IPS DF 6.9 (cell line): ENCODE results near the gene GLIPR1L2.
"Not testable (repeated sequence)": the region's sequence is repeated elsewhere in the genome, so short reads cannot be mapped to it uniquely, and the experiment has no call there.

ENCODE experiments used
- DNase-seq: peaks from one replicate; pipeline ENCODE4 v3.0.0-alpha.2; 2013; ENCODE audit warnings: low read depth, low spot score
- H3K27ac ChIP-seq: one replicate; pipeline ENCODE4 v1.5.1; 2013; ENCODE audit warnings: low read length, control low read depth
- H3K27me3 ChIP-seq: 2 replicates; pipeline ENCODE4 v1.6.1; 2013; ENCODE audit warnings: mild to moderate bottlenecking, low read length; ENCODE audit not compliant: control insufficient read depth, insufficient read depth
- H3K36me3 ChIP-seq: 2 replicates; pipeline ENCODE4 v1.6.1; 2013; ENCODE audit warnings: low read length; ENCODE audit not compliant: control insufficient read depth, insufficient read depth
- H3K4me1 ChIP-seq: 2 replicates; pipeline ENCODE4 v1.6.1; 2013; ENCODE audit warnings: low read length; ENCODE audit not compliant: control insufficient read depth, insufficient read depth
- H3K4me3 ChIP-seq: 2 replicates; pipeline ENCODE4 v1.5.1; 2013; ENCODE audit warnings: mild to moderate bottlenecking, low read length
- H3K9me3 ChIP-seq: 2 replicates; pipeline ENCODE4 v1.6.1; 2013; ENCODE audit warnings: low read length, inconsistent platforms; ENCODE audit not compliant: control insufficient read depth, insufficient read depth
- WGBS: extraction: QIAGEN DNeasy Blood & Tissue Kit; methylation state at CpG from one replicate; pipeline ENCODE4 v1.1.7; 2013; ENCODE audit warnings: mixed read lengths, missing lambda C conversion rate; ENCODE audit not compliant: insufficient read length, insufficient coverage; 5-methylcytosine and 5-hydroxymethylcytosine counted together

GLIPR1L2 gene

DNA sequence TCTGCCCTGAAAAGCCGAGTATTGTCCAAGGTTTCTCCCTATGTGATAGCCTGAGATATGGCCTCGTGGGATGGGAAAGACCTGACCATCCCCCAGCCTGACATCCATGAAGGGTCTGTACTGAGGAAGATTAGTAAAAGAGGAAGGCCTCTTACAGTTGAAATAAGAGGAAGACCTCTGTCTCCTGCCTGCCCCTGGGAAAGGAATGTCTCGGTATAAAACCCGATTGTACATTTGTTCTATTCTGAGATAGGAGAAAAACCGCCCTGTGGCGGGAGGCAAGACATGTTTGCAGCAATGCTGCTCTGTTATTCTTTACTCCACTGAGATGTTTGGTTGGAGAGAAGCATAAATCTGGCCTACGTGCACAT, 54.2 kb downstream of the GLIPR1L2 start:
- H3K4me3 ChIP-seq, H3K4me1 ChIP-seq, H3K27ac ChIP-seq, H3K27me3 ChIP-seq, H3K36me3 ChIP-seq, H3K9me3 ChIP-seq, DNase-seq: not testable (repeated sequence)
- no CpG with 5 or more reads among the region's 7 CpGs for WGBS

DNA sequence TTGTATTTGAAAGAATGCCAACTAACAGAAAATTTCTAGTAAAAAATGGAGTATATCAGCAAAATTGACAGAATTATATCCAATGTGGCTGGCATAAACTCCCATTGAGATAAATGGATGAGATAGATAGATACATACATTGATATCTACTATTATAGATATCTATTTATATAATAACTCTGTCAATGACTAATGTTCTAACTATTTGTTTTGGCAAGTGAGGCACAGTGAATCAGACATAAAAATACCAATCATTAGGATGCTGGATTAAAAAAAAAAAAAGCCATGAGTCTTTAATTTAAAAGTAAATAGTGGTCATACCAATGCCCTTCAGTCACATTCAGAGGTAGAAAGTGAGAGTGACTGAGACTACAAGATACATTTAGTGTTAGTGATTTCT, 56.0 kb downstream of the GLIPR1L2 start:
- H3K4me1 ChIP-seq, result no peaks in the 10 kb centered on the region
- no peaks in the 10 kb centered on the region for H3K27me3 ChIP-seq
- no peaks in the 10 kb centered on the region for H3K36me3 ChIP-seq
- H3K27ac ChIP-seq, result no peak overlapping the region
- no peaks in the 10 kb centered on the region; the same call in 1 of the 2 replicates for H3K9me3 ChIP-seq
- no peak overlapping the region for H3K4me3 ChIP-seq
- DNase-seq, result no peak

DNA sequence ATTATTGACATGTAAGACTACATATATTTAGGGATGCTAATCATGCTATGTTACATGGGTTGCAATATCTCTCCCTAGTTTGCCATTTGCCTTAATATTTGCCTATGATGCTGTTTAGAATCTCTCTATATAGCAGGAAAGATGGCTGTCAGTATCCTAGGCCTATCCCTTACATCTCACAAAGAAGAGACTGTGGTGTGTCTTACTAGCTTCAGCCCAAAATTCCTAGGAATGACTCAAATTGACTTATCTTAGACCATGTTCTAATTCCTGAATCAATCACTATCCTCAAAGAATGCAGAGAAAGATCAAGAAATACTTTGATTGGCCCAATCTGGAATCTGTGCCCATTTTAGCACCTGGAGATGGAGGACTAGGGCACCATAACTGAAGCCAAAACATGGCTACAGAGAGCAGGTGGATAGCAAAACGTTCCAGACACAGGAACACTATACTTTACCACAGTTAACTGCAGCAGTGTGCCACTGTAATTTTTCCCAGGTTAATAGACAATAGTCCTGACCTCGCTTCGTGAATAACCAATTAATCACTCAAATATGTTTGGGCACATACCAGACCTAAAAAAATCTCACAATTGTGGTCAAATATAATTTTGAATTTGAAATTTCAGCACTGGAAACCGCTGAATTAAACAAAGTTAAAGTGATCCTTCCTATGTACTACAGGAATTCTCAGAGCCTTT, 57.0 kb downstream of the GLIPR1L2 start:
- Histone ChIP-seq H3K27me3 (no peaks in the 10 kb centered on the region), H3K27ac (no peak overlapping the region), H3K9me3 (no peaks in the 10 kb centered on the region), H3K36me3 (no peaks in the 10 kb centered on the region), H3K4me3 (no peak overlapping the region), H3K4me1 (no peaks in the 10 kb centered on the region; the same call in 1 of the 2 replicates)
- no CpG with 5 or more reads among the region's 4 CpGs for WGBS
- DNase-seq, result no peak

DNA sequence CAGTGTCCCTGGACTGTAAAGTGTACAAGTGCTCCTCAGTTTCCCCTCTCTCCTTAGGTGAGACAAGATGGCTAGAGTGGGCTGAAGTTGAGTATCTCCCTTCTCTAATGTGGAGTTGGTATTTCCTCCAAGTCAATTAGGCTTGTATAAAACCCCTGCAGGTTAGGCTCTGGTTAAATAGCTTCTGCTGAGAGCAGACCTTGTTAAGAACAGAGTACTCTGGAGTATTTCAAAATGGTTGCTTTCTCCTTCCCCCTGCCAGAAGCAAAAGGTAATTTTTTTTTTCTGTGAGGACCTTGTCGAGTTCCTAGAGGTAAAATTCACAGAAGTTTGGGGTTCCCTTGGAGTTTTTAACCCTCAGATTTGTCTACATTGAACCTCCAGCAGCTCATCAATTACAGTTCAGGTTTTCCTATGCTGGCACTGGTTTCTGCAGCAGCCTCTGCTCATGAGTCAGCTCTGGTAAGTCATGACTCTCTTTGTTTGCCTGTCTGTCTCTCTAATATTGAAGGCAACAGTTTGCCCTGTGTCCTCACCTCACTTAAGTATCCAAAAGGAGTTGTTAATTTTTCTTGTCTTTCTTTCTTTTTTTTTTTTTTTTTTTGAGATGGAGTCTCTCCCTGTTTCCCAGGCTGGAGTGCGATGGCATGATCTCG, 61.9 kb downstream of the GLIPR1L2 start:
- no peak for DNase-seq
- Histone ChIP-seq H3K36me3 (no peaks in the 10 kb centered on the region), H3K4me1 (no peaks in the 10 kb centered on the region; the same call in 1 of the 2 replicates), H3K27ac (no peak overlapping the region), H3K4me3 (no peak overlapping the region), H3K27me3 (no peaks in the 10 kb centered on the region), H3K9me3 (no peaks in the 10 kb centered on the region; the same call in 1 of the 2 replicates)
- WGBS, result no CpG with 5 or more reads among the region's 3 CpGs

DNA sequence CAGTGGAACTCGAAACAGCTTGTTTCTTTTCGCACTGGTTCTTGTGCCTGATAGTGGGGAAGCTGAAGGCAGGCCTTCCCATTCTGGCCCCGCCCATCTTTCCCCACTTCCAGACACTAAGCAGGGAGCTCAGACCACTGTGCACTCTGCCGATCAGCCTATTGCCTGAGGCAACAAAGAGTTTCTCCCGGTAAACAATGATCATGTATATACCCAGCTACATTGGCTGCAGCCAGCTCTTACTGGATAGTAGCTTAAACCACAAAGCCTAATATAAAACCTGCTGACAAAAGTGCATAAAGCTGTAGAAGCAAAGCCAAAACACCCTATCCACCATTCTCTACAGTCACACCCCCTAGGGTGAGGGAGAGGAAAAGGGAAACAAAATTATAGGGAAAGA, 65.0 kb downstream of the GLIPR1L2 start:
- no peaks in the 10 kb centered on the region; the same call in none of the 2 replicates for H3K9me3 ChIP-seq
- H3K4me3 ChIP-seq, result no peak overlapping the region
- no CpG with 5 or more reads among the region's 5 CpGs for WGBS
- no peak overlapping the region for H3K27ac ChIP-seq
- H3K36me3 ChIP-seq, result no peaks in the 10 kb centered on the region
- no peaks in the 10 kb centered on the region for H3K27me3 ChIP-seq
- no peak for DNase-seq
- no peaks in the 10 kb centered on the region; the same call in 1 of the 2 replicates for H3K4me1 ChIP-seq

DNA sequence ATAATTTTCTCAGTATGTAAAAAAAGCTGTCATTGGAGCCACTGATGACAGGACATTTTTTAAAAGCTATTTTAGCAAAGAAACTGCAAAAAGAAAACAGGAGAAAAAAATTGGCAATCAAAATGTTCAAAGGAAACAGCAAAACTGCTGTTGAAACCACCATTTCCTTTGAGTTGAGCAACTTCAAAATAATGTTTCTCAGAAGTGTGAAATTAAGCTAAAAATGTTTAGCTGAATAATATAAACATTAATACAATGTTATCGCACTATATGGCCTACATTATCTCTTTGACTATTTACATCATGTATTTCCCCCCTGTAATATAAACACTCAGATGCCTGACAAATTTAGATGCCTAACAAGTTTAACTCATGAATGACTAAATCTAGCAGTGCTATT, 66.3 kb downstream of the GLIPR1L2 start:
- Histone ChIP-seq H3K4me1 (no peaks in the 10 kb centered on the region; the same call in 1 of the 2 replicates), H3K36me3 (no peaks in the 10 kb centered on the region), H3K27me3 (no peaks in the 10 kb centered on the region), H3K4me3 (no peak overlapping the region), H3K27ac (no peak overlapping the region), H3K9me3 (no peaks in the 10 kb centered on the region; the same call in none of the 2 replicates)
- no CpG with 5 or more reads among the region's 1 CpG for WGBS
- no peak for DNase-seq

DNA sequence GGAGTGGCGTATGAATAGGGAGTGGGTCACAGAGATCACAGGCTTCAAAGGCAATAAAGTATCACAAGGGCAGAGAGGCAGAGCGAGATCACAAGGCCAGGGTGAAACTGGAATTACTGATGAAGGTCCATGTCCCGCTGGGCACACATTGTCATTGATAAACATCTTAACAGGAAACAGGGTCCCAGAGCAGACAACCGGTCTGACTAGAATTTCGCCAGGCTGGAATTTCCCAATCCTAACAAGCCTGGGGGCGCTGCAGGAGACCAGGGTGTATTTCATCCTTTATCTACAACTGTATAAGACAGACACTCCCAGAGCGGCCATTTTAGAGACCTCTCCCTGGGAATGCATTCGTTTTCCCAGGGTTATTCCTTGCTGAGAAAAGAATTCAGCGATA, 67.0 kb downstream of the GLIPR1L2 start:
- not testable (repeated sequence) for H3K27ac ChIP-seq, H3K27me3 ChIP-seq, DNase-seq, H3K4me3 ChIP-seq, H3K4me1 ChIP-seq, H3K36me3 ChIP-seq, H3K9me3 ChIP-seq
- WGBS, result no CpG with 5 or more reads among the region's 9 CpGs

DNA sequence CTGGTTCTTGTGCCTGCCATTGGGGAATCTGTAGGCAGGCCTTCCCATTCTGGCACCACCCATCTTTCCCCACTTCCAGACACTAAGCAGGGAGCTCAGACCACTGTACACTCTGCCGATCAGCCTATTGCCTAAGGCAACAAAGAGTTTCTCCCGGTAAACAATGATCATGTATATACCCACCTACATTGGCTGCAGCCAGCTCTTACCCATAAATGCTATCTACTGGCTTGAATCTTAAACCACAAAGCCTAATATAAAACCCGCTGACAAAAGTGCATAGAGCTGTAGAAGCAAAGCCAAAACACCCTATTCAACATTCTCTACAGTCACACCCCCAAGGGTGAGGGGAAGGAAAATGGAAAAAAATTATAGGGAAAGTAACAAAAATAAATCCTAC, 68.9 kb downstream of the GLIPR1L2 start:
- WGBS, result no CpG with 5 or more reads among the region's 3 CpGs
- Histone ChIP-seq H3K4me1 (no peaks in the 10 kb centered on the region), H3K4me3 (no peak overlapping the region), H3K27me3 (no peaks in the 10 kb centered on the region), H3K27ac (no peak overlapping the region), H3K36me3 (no peaks in the 10 kb centered on the region), H3K9me3 (no peaks in the 10 kb centered on the region; the same call in none of the 2 replicates)
- no peak for DNase-seq

DNA sequence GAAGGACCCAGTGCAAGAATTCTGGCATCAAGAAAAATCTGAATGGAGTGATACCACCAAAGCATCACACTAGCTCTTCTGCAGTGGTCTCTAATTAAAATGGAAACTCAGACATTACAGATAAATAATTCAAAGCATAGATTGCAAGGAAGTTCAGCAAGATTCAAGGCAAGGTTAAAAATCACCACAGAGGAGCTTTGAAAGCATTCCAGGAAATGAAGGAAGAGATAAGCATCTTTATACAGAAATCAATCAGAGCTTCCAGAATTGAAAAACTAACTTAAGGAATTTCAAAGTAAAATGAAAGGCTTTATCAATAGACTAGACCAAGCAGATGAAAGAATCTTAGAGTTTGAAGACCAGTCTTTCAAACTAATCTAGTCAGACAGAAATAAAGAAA, 69.3 kb downstream of the GLIPR1L2 start:
- no peaks in the 10 kb centered on the region for H3K27me3 ChIP-seq
- no peak overlapping the region for H3K27ac ChIP-seq
- no peaks in the 10 kb centered on the region; the same call in none of the 2 replicates for H3K9me3 ChIP-seq
- no peaks in the 10 kb centered on the region for H3K36me3 ChIP-seq
- H3K4me3 ChIP-seq, result no peak overlapping the region
- DNase-seq, result no peak
- no peaks in the 10 kb centered on the region for H3K4me1 ChIP-seq

DNA sequence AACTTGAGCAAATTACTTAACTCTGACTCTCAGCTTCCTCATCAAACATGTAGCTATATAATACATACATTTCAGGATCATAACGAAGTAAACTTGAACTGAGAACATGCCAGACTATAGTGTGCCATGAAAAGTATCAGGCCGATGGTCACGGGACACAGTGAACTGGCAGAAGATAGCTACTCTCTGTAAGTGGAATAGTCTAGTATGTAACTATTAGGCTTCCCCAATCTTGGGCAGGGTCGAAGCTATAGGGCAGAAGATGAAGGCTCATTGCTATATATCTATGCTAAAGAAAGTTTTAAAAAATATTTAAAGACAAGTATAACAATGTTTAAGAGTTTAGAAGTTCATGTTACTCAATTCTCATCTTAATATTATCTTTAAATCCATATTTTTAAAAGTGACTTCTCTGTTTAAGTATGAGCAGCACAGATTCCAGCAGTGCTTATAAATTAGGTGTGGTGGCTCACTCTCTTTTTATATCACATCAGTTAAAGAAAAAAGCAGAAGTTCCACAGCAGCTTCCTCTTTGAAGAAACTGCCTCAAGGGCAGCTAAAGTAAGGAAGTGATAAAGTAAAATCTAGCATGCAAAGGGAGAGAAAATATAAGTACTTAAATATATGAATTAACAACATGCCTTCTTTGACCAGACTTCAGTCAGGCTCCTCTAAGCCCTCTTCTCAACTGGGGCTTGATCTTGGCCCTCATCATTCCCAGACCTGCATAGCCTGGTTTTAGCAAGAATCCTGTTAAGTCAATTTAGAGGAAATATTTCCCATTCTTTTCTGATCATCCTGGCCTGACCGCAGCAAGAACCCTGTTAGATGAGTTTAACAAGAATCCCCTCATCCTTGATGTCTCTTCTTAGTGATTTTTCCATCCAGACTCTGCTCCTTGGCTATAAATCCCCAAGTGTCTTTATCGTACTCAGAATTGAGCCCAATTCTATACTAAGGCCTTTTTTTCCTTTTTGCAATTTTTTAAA, 81.3 kb downstream of the GLIPR1L2 start:
- WGBS, result no CpG with 5 or more reads among the region's 6 CpGs
- H3K4me3 ChIP-seq, result no peak overlapping the region

More for the DNA sequence above, 81.3 kb downstream of the GLIPR1L2 start:
- DNase-seq, result no peak
- no peaks in the 10 kb centered on the region for H3K27me3 ChIP-seq
- no peak overlapping the region for H3K27ac ChIP-seq
- no peaks in the 10 kb centered on the region for H3K36me3 ChIP-seq
- H3K4me1 ChIP-seq, result no peaks in the 10 kb centered on the region
- H3K9me3 ChIP-seq, result no peaks in the 10 kb centered on the region
